Activated CD8-positive, alpha-beta memory T cell treated with anti-CD3 and anti-CD28 coated beads, Interleukin-2, amount 50 U/mL, for 48 hours (primary cell): ENCODE measurements around the gene TTC22.
"Not testable (repeated sequence)": the region's sequence is repeated elsewhere in the genome, so short reads cannot be mapped to it uniquely, and the experiment has no call there.

ENCODE experiments used
- DNase-seq: peaks from one replicate; pipeline ENCODE4 v3.0.0-alpha.2; 2020

TTC22 gene

DNA sequence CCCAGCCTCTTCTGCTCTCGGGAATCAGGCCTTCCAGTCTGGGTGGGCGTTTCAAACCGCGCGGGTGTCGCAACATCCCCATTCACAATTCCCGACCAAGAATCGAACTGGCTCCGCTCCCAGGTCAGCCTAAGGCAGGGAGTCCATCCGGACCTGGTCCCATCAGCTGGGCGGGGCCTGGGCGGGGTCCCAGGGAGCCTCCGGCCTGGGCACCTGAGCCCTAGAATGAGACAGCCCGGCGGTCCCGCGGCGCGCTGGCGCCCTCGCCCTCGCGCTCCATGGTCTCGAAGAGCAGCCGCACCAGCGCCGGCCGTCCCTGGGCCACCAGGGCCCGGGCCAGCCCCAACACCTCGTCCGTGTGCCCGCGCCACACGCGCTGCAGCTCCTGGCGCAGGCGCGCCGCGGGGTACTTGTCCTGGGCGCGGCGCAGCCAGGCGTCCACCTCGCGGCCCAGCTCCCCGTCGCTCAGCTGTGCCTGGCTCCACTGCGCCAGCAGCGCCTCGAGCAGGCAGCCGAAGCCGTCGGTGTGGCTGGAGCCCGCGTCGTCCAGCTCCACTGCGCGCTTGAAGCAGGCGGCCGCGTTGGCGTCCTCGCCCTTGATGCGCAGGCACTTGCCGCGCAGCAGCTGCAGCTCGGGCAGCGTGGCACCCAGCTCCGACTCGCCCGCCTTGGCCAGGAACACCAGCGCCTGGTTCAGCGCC is 19.9 kb downstream of the TTC22 start:
- DNase-seq = no peak

GRCh38 chr1:54777431-54777830 is 23.7 kb downstream of the TTC22 start:
- DNase-seq = no peak

DNA sequence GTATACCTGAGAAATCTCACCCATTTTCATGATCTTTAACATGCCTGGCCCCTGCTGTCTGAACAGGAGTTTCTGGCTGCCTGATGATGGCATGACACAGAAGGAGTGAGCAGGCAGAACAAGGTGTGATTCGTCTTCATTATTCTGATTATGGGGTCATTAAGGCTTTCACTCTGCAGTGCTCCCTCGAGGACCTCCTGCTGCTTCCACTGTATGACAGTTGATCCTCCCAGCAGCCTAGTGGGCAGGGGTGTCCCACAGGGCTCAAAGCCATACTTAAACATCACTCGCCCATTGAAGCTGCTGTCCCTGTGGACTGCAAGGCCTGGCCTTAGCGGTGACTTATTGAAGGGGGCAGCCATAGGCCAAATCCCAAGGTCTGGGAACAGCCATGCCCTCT is 24.1 kb downstream of the TTC22 start:
- DNase-seq = no peak

GRCh38 chr1:54775828-54776721 is 25.0 kb downstream of the TTC22 start:
- not testable (repeated sequence) for DNase-seq

DNA sequence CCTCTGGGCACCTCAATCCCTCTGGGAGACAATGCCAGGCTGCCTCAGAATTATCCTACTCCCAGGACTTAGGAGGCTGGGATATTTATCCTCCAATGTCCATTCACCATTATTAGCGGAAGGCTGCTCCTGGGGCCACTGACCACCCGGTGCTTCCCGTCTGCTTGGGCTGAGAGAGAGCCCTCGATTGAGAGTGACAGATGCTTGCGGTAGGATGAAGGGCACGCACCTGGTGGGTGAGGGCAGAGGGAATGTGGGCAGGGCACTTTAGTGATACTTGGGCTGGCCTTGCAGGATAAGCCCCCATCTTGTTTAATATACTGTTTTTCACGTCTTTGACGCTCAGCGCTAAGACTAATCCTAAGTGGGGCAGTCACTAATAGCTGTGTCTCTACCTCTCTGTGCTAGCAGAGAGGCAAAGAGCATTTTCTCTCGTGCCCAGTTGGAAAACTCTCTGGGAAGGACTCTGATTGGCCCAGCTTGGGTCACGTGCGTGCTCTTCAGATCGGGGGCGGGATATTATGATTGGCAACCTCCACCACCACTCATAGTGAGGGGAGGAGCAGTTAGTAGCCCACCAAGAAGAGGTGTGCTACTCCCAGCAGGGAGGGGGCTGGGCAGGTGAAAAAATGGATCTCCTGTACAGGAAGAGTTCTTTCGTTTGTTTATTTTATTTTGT is 26.2 kb downstream of the TTC22 start:
- DNase-seq = no peak

GRCh38 chr1:54772951-54773350 is 28.2 kb downstream of the TTC22 start:
- DNase-seq = no peak

DNA sequence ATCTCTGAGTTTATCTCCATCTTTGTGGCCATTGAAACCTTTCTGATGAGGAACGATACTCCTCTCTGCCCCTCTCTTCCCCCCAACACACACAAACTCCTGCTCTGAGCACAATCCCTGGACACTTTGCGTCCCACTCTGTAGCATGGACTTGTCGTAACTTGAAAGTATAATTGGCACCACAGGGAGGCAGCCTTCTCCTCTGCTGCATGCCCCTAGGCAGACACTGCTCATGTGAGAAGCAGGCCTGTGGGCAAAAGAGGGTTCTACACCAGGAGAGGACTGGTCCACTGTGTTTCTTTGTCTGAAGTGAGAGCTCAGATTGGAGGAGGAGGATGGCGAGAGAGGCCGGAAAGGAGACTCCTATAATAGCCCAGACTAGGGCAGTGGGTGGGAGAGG is 33.0 kb downstream of the TTC22 start:
- DNase-seq = no peak

DNA sequence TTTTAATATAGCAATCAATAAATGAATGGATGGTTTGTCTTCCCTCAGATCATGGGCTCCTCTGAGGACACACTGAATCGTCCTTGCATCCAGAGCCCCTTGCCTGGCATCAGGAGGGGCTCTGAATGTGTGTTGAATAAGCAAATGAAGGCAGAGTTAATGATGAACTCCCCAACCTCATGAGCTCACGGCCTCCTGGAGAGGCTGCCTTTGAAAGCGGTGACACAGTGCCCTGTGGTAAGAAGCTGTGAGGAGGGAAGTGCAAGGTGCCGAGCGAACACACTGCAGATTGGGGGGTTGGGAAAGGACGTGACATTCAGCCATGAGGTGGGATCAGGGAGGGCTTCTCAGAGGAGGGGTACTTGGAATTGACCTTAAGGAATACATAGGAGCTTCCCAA is 33.6 kb downstream of the TTC22 start:
- no peak for DNase-seq

DNA sequence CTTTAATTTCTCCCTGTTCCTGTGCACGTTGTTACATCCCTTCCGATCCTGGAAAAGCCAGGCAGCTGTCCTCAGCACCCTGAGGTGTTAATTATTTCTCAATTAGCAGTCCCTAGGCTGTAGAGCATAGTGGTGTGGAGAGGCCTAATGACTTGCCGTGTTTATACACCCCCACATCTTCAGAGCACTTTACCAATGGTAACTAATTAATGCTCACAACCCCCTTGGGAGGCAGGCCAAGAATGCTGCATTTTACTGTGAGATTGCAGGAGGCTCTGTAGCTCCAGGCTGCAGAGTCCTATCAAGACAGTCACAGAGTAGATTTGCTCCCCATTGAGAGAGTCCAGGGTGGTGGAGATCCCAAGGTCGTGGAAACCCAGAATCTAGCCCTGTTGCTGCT is 34.4 kb downstream of the TTC22 start:
- DNase-seq = no peak

DNA sequence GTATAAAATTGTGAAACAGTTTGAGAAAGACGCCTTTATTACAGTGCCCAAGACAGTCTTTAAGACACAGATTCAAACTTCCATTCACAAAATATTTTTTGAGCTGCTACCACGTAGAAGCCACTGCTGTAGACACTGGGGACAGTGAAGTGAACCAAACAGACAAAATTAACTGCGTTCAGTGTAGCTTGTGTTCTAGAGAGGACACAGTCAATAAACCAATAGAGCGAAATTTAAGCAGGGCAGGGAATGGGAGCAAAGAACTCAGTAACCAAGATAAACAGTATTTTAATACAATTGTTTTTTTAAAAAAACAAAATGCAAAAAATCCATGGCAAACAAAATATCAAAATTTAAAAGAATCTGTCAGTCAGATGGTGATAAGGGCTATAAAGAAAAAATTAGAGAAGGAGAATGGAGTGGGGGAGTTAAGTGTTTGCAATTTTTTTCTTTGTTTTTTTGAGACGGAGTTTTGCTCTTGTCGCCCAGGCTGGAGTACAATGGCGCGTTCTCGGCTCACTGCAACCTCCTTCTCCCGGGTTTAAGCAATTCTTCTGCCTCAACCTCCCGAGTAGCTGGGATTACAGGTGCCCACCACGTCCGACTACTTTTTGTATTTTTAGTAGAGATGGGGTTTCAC is 36.1 kb downstream of the TTC22 start:
- no peak for DNase-seq

DNA sequence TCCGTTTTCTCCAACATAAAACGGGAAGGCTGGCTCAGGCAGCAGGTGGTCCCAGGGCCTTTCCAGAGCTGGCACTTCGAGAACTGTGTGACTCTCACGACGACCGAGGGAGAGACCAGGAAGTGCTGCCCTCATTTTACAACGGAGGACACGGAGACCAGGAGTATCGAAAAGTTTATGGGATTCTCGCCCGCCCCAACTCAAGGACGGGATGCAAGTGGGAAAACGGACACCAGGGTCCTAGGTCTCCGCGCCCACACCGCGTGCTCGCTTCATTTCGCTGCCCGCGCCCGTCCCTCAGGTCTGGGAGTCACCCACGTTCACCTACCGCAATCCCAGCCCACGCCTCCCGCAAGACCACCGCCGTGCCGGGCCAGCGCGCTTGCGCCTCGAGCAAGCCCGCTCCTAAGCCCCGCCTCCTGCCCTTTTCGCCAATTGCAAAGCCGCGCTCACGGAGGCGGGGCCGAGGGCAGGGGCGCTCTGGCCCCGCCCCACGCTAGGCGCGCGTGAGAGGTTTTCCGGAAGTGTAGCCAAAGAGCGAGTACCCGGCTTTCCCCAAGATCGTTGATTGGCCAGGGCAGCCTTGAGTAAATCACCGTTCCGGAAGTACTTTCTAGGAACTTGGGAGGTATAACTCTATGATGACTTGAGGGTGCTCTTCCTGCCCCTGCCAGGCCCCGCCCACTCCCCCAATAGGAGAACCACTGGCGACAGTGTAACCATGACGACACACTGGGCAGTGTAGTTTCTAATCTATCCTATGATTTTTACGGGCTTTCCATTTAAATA is 36.8 kb downstream of the TTC22 start, which contains the start of gene PARS2:
Gene PARS2, minus strand, starts transcription at position 391 of the 789 bp plus-strand sequence. CDS start 5,362 bp downstream, outside the sequence.
- DNase-seq = peak; percentile 97

DNA sequence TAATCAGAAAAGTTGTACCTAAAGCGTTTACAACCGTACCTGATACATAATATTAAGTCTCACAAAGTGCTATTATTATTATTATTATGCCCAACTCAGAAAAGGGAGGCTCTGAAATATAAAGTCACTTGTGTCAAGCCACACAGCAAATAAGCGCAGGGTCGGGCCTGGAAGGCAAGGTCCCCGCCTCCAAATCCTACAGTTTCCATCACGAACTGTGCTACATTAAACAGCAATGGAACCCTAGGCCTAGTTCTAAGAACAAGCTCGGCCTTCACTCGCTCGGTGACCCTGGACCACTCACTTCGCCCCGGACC is 37.3 kb downstream of the TTC22 start:
- DNase-seq = no peak

DNA sequence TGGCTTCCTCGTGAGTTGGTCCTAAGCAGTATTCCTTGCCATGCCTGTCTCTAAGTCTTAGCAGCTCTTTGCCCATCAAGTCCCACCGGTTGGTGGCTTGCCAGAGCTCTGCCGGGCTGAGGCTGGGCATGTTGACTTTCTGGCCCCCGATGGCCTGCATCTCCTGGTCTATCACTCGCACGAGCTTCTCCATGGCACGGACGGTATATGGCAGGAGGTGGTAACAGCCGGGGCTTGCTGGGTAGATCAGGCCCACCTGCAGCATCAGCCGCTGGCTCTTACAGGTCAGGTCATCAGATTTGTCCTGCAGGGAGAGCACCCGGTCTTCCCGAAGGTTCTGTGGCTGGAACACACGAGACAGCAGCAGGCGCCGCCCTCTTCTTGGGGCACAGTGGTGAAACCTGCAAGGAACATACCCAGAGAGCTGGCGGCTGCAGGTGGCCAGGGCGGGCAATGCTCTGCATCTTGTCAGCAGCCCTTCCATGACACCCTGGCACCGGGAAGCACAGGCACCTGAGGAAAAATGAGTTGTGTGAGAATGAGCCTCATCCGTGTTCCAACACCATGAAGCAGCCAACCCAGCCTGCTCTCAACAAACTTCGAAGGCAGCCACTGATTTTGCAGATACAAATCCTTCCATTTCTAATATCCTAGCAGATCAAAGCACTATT is 42.3 kb downstream of the TTC22 start:
- no peak for DNase-seq

GRCh38 chr1:54757833-54758232 is 43.3 kb downstream of the TTC22 start:
- no peak for DNase-seq

DNA sequence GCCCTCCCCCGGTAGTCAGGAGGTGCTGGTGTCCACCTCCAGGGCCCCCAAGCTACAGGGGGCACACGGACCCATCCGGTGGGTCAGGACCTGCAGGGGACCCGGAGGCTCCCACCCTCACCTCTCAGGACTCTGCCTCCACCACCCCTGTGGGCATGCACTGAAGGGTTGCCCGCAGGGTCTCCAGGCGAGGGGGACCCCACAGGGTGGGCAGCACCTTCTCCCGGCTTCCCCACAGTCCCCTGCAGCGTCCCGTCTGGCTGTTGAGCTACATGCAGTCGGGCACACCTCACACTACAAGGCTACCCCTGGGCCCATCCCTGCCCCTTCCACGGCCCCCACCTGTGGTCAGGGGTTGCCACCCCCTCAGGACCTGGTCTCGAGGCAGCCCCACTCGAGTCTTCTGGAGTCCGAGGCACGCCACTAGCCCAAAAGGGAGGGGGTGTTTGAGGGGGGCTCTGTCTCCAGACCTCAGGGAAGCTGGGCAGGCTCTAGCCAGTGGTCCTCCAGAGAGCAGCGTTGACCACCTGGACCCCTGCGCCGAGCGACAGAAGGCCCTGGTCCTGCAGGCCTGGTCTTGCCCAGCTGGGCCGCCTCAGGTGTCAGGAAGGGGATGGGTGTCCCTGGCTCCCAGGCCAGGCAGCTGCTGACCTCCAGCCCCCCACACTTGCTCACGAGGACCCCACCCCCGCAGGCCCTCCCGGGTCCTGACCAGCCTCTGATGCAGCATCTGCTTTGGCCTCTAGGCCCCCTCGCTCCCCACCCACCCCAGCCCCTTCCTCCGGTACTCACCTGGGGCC is 46.4 kb downstream of the TTC22 start:
- no peak for DNase-seq

GRCh38 chr1:54754045-54754444 is 47.1 kb downstream of the TTC22 start:
- DNase-seq = no peak

- DNase-seq = no peak
Measured at GRCh38 chr1:54751426-54751825, 49.7 kb downstream of the TTC22 start.

- no peak for DNase-seq
Measured at GRCh38 chr1:54750596-54750995, 50.5 kb downstream of the TTC22 start.

DNA sequence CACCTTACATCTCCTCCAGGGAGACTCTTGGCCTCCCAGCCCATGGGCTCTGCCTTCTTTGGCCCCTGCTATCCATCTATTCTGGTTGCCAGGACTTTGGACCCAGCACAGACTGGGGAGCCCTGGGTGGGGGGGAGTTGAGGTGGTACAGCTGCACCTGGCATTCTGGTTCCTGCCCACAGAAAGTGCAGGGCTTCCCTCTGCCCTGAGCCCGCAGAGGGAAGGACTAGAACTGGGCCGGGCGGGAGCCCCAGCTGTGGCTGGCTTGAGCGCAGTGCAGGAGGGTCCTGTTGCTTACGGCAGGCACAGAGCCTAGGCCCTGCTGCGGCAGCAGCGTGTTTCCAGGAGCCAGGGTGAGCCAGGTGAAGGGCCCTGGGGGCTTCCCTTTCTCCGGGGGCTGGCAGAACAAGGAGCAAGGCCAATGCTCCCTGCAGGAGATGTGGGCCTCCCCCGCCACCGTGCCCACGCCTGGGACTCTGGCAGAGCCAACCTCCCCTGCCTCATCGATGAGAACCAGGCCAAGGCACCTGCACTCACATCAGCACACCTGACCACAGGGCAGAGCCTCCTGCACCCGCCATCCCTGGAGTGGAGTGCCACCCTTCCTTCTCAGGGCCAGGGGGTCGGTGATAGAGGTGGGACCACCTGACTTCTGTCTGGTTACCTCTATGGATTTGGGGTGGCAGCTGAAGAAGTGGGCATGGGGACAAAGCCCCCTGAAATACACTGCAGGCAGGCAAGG is 52.9 kb downstream of the TTC22 start:
- no peak for DNase-seq

DNA sequence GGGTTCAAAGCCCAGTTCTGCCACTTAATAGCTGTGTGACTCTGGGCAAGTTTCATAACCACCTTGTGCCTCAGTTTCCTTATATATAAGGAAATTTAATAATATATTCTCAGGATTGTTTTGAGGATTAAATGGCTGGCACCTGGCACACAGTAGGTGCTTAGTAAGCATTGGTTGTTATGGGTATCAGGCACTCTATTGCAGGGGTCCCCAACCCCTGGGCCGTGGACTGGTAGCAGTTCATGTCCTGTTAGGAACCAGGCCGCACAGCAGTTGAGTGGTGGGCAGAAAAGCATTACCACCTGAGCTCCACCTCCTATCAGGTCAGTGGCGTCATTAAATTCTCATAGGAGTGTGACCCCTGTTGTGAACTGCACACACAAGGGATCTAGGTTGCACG is 55.3 kb downstream of the TTC22 start:
- DNase-seq = peak; percentile 17
